Dermis microvascular lymphatic vessel endothelial cell (primary cell): ENCODE data around the gene CBARP. TPM values are rescaled to one million over a fixed set of nuclear protein-coding genes. Genes with fewer than 3 reads are reported as not detected.
"Not testable (repeated sequence)": the region's sequence is repeated elsewhere in the genome, so short reads cannot be mapped to it uniquely, and the experiment has no call there.

ENCODE experiments used
- DNase-seq, 2 donors: peaks; one replicate each; pipeline versions ENCODE4 v3.0.0 to v3.0.0-alpha.2; 2010; ENCODE audit warnings: low read depth in 2 of 2
- total RNA-seq: library from RNA; depleted of rRNA; stranded (reverse); fragments of >200 nt; gene quantifications from 2 replicates; pipeline ENCODE4 v1.2.1, GENCODE V29; 2014

The CBARP gene
- total RNA-seq, 1 donor from 2014 or later = 0.64 TPM

- no peak for DNase-seq
Observed at GRCh38 chr19:1253514-1254080, 15.8 kb upstream of the CBARP start.

GRCh38 chr19:1252821-1253513 lies 15.2 kb upstream of the CBARP start:
- peak in 1 of 2 donors; percentile 91 for DNase-seq

- peak in 1 of 2 donors; percentile 82 for DNase-seq
Observed at GRCh38 chr19:1252221-1252820, 14.5 kb upstream of the CBARP start.

GRCh38 chr19:1251330-1252220 lies 13.8 kb upstream of the CBARP start:
- DNase-seq = peak in 1 of 2 donors; percentile 82

GRCh38 chr19:1250437-1251260 lies 12.8 kb upstream of the CBARP start:
- peak in 1 of 2 donors; percentile 66 for DNase-seq

DNA sequence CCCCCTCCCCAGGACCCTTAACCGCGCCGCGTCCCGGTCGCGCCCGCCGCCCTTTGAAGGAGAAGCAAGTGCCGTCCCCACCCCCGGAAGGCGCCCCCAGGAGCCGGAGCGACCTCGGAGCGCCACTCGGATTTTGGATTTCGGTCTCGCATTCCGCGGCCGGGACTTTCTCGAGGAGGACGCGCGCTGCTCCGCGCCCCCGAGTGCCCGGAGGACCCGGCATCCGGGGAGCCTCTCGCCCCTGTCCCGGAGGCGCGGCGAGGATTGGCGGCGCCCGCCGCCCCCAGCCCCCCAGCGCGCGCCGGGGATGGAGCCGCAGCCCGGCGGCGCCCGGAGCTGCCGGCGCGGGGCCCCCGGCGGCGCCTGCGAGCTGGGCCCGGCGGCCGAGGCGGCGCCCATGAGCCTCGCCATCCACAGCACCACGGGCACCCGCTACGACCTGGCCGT lies 12.2 kb upstream of the CBARP start:
- DNase-seq = no peak

DNA sequence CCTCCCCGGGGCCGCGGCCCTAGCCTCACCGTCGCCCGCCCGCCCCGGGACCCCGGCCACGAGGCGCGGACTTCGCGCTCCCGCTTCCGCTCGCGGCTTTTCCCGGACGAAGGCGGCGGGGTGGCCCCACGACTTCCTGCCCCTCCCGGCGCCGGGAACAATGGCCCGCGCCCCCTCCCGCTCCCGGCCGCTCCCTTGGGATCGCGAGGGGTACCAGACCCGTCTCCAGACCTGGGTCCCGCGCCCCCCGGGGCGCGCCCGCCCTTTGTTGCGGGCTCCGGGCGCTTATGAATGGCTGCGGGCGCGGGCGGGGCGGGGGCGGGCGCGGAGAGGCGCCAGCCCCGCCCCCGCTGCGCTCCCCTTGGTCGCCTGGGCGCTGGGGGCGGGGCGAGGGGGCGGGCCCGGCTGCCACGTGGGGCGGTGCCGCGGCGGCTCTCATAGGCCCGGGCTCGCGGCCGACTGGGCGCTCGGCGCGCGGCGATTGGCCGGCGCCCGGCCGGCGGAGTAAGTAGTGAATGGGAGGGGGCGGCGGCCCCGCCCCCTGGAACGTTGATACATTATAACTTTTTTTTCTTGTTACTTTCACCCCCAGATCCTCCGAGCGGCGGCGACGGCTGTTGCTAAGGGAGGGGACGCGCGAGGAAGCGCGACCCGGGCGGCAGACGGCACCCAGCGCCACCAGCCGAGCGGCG lies 11.6 kb upstream of the CBARP start:
- peak; percentile 88 to 97 for DNase-seq

- DNase-seq = no peak
Observed at GRCh38 chr19:1248786-1249297, 11.0 kb upstream of the CBARP start.

DNA sequence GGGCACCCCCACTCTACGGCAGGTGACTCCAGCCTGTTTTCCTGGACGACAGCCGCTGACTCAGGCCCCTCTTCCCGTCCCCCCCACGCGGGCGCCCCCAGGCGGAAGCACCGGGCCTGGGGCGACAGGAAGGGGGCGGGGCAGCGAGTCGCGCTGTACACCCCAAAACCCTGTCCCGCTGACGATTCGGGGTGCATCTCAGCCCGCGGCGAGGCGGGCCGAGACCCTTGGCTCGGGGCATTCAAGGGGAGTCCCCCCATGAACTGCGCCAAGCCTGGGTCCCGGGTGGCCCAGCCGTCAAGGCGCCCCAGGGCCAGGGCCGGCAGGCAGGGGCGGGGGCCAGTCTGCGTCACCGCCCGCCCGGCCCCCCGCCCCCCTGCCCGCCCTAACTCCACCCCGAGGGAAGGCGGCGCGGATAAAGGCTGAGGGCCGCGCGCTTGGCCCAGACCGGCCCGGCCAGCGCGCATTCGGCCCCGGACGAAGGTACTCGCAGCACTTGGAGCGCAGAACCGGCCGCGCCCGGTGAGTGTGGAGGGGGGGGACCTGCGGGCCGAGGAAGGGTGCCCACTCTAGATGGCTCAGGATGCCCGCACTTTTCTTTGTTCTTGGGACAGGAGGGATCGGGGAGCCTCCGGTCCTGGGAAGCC lies 10.5 kb upstream of the CBARP start, which contains the start of gene MIDN:
Gene MIDN (plus strand): TSS at position 445 of the 647 bp plus-strand sequence. CDS start 1,714 bp downstream, outside the sequence.
- DNase-seq = peak; percentile 82 to 95

DNA sequence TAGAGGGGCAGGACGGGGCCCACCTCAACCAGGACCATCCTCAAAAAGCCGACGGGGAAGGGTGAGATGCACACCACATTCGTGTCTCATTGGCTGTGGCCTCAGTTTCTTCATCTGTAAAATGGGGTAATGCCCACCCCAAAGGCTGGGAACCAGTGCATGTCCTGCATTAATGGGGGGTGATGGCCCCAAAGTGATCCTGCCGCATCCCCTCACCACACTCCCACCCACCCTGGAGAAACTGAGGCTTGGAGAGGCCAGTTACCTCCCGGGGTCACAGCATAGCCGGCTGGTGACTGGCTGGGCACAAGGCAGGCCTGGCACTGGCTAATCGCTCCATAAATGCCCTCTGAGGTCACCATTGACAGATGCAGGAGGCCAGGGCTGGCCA lies 9.9 kb upstream of the CBARP start:
- no peak for DNase-seq

GRCh38 chr19:1246265-1247087 lies 8.7 kb upstream of the CBARP start:
- not testable (repeated sequence) for DNase-seq

DNA sequence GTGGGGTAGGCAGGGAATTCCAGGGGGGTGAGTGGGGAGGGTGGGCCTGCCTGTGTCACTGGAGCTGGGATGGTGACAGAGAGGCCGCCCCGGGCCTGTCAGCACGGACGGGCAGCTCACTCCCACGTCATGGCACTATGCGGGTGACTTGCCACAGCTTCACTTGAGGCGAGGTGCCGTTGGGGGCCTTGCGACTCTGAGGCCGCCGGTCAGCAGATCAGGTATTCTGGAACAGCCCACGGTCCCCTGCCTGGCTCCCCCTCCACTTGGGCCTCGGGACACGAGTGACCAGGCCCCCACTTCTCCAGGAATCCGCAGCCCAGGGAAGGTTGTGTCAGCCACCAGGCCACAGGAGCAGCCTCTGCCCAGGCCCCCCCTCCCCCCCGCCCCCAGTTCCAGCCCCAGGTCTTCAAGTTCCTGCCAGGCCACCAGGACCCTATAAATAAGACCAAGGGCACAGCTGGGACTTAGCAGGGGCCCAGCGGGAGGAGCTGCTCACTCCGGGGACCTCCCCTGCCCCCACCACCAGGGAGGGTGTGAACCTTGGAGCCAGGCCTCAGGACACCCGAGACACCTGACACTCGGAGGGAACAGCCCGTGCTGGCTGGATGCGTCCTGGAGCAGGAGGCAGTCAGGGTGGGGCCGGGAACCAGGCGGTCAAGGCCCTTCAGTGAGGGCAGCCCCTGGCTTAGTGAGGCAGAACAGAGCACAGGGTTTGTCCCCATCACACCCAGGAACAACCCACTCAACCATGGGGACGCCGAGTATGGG lies 7.9 kb upstream of the CBARP start:
- no peak for DNase-seq

DNA sequence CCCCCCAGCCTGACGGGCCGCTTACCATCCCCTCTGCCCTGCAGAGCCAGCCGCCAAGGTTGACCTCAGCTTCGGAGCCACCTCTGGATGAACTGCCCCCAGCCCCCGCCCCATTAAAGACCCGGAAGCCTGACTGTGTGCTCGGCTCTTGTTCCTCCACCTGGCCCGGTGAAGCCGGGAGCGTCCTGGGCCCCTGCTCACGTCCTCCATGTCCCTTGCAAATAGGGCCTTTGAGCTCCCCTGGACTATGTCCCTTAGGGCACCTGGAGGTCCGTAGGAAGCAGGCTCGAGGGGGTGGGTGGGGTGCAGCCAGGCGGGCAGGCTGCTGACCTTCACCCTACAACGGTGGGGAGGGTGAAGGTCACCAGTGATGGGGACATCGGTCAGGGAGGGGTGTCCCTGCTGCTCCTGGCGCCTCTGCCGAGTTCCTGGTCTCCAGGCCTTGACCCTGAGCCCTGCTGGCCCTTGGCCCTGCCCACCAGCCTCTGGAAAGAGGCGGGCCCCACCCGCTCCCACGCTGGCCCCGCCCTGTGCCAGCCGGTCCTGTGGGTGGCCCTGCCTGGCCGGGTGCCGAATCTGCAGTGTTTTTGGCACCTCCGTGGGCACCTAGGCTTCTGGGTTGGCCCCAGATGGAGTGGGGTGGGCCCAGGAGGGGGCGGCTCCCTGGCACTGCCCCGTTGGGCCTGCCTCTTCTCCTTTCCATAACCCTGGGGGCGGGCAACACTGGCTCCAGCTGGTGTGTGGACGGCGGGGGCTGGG lies 7.1 kb upstream of the CBARP start:
- DNase-seq = no peak

DNA sequence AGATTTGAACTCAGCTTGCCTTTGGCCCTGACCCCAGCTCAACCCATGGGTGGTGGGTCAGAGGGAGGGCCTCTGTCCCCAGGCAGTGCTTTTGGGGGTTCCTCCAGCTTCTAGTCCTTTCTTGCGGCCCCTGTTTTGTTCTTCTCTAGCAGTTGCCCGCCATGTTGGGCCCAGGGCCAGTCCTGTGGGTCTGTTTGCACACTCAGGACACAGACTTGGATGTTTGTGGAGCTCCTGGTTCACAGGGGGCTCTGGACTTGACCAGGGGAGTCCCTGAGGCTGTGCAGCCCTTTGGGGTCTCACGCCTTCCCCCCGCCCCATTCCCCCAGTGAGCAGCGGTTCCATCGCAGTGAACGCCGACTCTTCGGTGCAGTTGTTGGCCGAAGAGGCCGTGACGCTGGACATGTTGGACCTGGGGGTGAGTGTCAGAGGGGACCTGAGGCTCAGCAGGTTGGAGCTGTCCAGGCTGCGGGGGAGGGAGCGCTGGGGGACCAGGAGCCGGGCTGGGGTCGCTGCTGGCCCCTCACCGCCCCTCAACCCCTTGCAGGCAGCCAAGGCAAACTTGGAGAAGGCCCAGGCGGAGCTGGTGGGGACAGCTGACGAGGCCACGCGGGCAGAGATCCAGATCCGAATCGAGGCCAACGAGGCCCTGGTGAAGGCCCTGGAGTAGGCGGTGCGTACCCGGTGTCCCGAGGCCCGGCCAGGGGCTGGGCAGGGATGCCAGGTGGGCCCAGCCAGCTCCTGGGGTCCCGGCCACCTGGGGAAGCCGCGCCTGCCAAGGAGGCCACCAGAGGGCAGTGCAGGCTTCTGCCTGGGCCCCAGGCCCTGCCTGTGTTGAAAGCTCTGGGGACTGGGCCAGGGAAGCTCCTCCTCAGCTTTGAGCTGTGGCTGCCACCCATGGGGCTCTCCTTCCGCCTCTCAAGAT lies 6.2 kb upstream of the CBARP start:
- peak in 1 of 2 donors; percentile 82 for DNase-seq

DNA sequence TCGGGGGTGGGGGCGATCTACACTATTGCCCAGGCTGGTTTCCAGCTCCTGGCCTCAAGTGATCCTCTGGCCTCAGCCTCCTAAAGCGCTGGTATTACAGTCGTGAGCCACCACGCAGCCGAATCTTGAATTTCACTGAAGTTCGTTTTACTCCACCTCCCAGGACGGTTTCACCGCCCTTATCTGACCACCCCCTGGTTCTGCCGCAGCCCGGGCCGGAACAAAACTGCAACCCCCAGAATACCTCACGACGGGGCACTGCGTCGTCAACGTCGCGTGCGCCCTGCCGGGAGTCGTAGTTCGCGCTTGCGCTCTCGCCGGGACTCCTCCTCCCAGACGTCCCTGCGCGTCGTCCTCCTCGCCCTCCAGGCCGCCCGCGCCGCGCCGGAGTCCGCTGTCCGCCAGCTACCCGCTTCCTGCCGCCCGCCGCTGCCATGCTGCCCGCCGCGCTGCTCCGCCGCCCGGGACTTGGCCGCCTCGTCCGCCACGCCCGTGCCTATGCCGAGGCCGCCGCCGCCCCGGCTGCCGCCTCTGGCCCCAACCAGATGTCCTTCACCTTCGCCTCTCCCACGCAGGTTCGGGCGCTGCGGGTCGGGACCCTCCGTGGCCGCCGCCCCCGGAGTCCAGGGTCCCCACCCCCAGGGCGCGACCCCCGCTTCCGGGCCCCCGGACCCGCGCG lies 3.8 kb upstream of the CBARP start, which contains the start of gene ATP5F1D:
Gene ATP5F1D (plus strand): TSS at position 335 of the 679 bp plus-strand sequence. CDS start 100 bp downstream, at position 435.
- DNase-seq = peak; percentile 87 to 95
